ENCODE data around the gene TMEM40. TPM values are rescaled to one million over a fixed set of nuclear protein-coding genes. Genes with fewer than 3 reads are reported as not detected.

Gene TMEM40
- 0.03 TPM for polyA plus RNA-seq (2013, experiment 1 of 2)
- polyA plus RNA-seq (2013, experiment 2 of 2): not detected

- H3K23ac ChIP-seq (ENCODE audit: low read depth, low read length, poor library complexity): peak within 1 kb of the TSS; percentile 49
- peak within 1 kb of the TSS; percentile 52 for H4K8ac ChIP-seq (ENCODE audit: low read depth, low read length)
- H2BK120ac ChIP-seq (ENCODE audit: low read depth, low read length): no peak within 1 kb of the TSS
- H3K4me3 ChIP-seq (ENCODE audit: low read length in 2 of 2): peak within 1 kb of the TSS in 1 of 2 donors; percentile 41
- no peaks in the 10 kb centered on the region for H3K79me1 ChIP-seq (ENCODE audit: low read depth, low read length)
- no CpG with 5 or more reads among the region's 10 CpGs for WGBS, 2 donors (ENCODE audit: extremely low coverage in 2 of 2, insufficient read length in 2 of 2, insufficient replicate concordance in 1 of 2)
- H2AK5ac ChIP-seq (ENCODE audit: low read depth, low read length): peak within 1 kb of the TSS; percentile 22
- H3K4ac ChIP-seq (ENCODE audit: low read length): no peak within 1 kb of the TSS
- no peak within 1 kb of the TSS for H3K27ac ChIP-seq (replicated peaks; ENCODE audit: low read length)
- peak within 1 kb of the TSS; percentile 64 for H2BK12ac ChIP-seq (ENCODE audit: low read length)
- no peak within 1 kb of the TSS for H4K91ac ChIP-seq (ENCODE audit: low read depth, low read length, poor library complexity)
- H3K9me3 ChIP-seq (replicated peaks in 1 of 2; ENCODE audit: control insufficient read depth in 2 of 2, insufficient read depth in 1 of 2, low read depth in 1 of 2, low read length in 2 of 2): no peaks in the 10 kb centered on the region
- no peak within 1 kb of the TSS for H2BK5ac ChIP-seq (ENCODE audit: low read length)
- no peaks in the 10 kb centered on the region for H3K36me3 ChIP-seq (replicated peaks in 1 of 2; ENCODE audit: control insufficient read depth in 2 of 2, insufficient read depth in 2 of 2, low read length in 2 of 2)
- peak within 1 kb of the TSS; percentile 75 for H2BK15ac ChIP-seq (ENCODE audit: low read length)
- peak within 1 kb of the TSS; percentile 62 for H2AFZ ChIP-seq (ENCODE audit: low read length)
- H3K14ac ChIP-seq (ENCODE audit: low read length): no peak within 1 kb of the TSS
- H3K4me1 ChIP-seq (ENCODE audit: control insufficient read depth in 2 of 2, insufficient read depth in 1 of 2, low read depth in 1 of 2, low read length in 2 of 2): peaks cover 0 to 3% of the 10 kb centered on the region in 2 donors
- DNase-seq (ENCODE audit: low spot score): no peak
- H3K27me3 ChIP-seq (ENCODE audit: control insufficient read depth in 3 of 3, insufficient read depth in 3 of 3, low read depth in 1 of 3, low read length in 3 of 3): peaks cover 0 to 6% (median 0%) of the 10 kb centered on the region in 3 experiments
- peak within 1 kb of the TSS; percentile 39 for H3K9ac ChIP-seq (ENCODE audit: low read depth, low read length, poor library complexity)
- peak within 1 kb of the TSS; percentile 58 for H3K18ac ChIP-seq (ENCODE audit: low read length)
- no peak within 1 kb of the TSS for H3K4me2 ChIP-seq (ENCODE audit: insufficient read depth, low read length, poor library complexity, severe bottlenecking)
These were observed at the start of gene TMEM40 for GRCh38 chr3:12759097-12759679. Gene TMEM40 (minus strand): TSS chr3:12759259. CDS start chr3:12749832, 9,427 bp downstream.

GRCh38 chr3:12808587-12808986 is 49.5 kb upstream of the TMEM40 start:
- DNase-seq (ENCODE audit: low spot score): no peak
- H2BK12ac ChIP-seq (ENCODE audit: low read length): no peak overlapping the region
- no peak overlapping the region for H3K4me3 ChIP-seq (ENCODE audit: low read length in 2 of 2)
- H2AFZ ChIP-seq (ENCODE audit: low read length): no peak overlapping the region
- no peaks in the 10 kb centered on the region for H3K27me3 ChIP-seq (ENCODE audit: control insufficient read depth in 3 of 3, insufficient read depth in 3 of 3, low read depth in 1 of 3, low read length in 3 of 3)
- peak overlapping the region; percentile 15 for H2AK5ac ChIP-seq (ENCODE audit: low read depth, low read length)
- no peaks in the 10 kb centered on the region for H3K79me1 ChIP-seq (ENCODE audit: low read depth, low read length)
- H3K27ac ChIP-seq (replicated peaks; ENCODE audit: low read length): no peak overlapping the region
- no peak overlapping the region for H3K23ac ChIP-seq (ENCODE audit: low read depth, low read length, poor library complexity)
- no peak overlapping the region for H3K9ac ChIP-seq (ENCODE audit: low read depth, low read length, poor library complexity)
- H4K8ac ChIP-seq (ENCODE audit: low read depth, low read length): no peak overlapping the region
- H3K4me1 ChIP-seq (ENCODE audit: control insufficient read depth in 2 of 2, insufficient read depth in 1 of 2, low read depth in 1 of 2, low read length in 2 of 2): peaks cover 4 to 6% of the 10 kb centered on the region in 2 donors
- H2BK5ac ChIP-seq (ENCODE audit: low read length): no peak overlapping the region
- no peak overlapping the region for H4K91ac ChIP-seq (ENCODE audit: low read depth, low read length, poor library complexity)
- no peak overlapping the region for H2BK120ac ChIP-seq (ENCODE audit: low read depth, low read length)
- no peak overlapping the region for H2BK15ac ChIP-seq (ENCODE audit: low read length)
- H3K4ac ChIP-seq (ENCODE audit: low read length): no peak overlapping the region
- no CpG with 5 or more reads among the region's 2 CpGs for WGBS, 2 donors (ENCODE audit: extremely low coverage in 2 of 2, insufficient read length in 2 of 2, insufficient replicate concordance in 1 of 2)
- no peak overlapping the region for H3K14ac ChIP-seq (ENCODE audit: low read length)
- peaks cover 0 to 22% of the 10 kb centered on the region in 2 donors for H3K36me3 ChIP-seq (replicated peaks in 1 of 2; ENCODE audit: control insufficient read depth in 2 of 2, insufficient read depth in 2 of 2, low read length in 2 of 2)
- H3K9me3 ChIP-seq (replicated peaks in 1 of 2; ENCODE audit: control insufficient read depth in 2 of 2, insufficient read depth in 1 of 2, low read depth in 1 of 2, low read length in 2 of 2): no peaks in the 10 kb centered on the region
- H3K18ac ChIP-seq (ENCODE audit: low read length): no peak overlapping the region
- H3K4me2 ChIP-seq (ENCODE audit: insufficient read depth, low read length, poor library complexity, severe bottlenecking): no peak overlapping the region

DNA sequence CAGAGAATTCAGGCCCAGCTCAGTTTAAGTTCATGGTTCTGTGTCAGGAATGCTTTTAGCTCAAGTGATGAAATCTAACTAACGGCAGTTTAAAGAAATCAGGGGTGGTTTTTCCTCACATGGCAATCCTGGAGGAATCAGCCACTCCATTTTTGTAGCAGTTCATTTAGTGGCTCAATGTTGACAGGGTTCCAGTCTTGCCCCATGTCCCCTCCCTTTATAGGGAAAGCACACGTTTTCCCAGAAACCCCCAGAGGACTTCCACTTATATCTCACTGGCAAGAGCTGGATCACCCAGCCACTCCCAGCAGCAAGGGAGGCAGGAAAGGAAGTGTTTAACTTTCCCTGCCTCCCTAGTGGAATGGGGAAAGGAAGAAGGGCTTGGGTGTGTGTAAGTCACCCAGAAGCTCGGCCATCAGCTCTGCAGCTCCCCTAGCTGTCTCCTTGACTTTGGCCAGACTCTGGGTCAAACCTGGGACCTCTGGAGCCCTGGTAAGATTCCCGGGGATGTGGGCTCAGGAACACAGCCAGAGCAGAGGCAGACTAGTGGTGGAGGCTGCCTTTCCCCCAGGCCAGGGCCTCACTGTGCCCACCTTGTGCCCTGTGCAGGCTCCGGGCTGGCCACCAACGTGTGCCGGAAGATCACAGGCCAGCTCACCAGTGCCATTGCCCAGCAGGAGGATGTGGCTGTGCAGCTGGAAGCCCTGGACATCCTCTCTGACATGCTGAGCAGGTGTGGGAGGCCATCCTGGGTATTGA is 48.7 kb upstream of the TMEM40 start:
- H2AFZ ChIP-seq (ENCODE audit: low read length): no peak overlapping the region
- H2BK12ac ChIP-seq (ENCODE audit: low read length): peak overlapping the region; percentile 60
- no peak overlapping the region for H3K4me2 ChIP-seq (ENCODE audit: insufficient read depth, low read length, poor library complexity, severe bottlenecking)
- H3K14ac ChIP-seq (ENCODE audit: low read length): no peak overlapping the region
- H3K9ac ChIP-seq (ENCODE audit: low read depth, low read length, poor library complexity): peak overlapping the region; percentile 12
- peak overlapping the region; percentile 98 for H2AK5ac ChIP-seq (ENCODE audit: low read depth, low read length)
- H2BK5ac ChIP-seq (ENCODE audit: low read length): no peak overlapping the region
- peaks cover 4 to 6% of the 10 kb centered on the region in 2 donors for H3K4me1 ChIP-seq (ENCODE audit: control insufficient read depth in 2 of 2, insufficient read depth in 1 of 2, low read depth in 1 of 2, low read length in 2 of 2)
- no peak overlapping the region for H3K4me3 ChIP-seq (ENCODE audit: low read length in 2 of 2)
- no peaks in the 10 kb centered on the region for H3K79me1 ChIP-seq (ENCODE audit: low read depth, low read length)
- peaks cover 0 to 25% of the 10 kb centered on the region in 2 donors for H3K36me3 ChIP-seq (replicated peaks in 1 of 2; ENCODE audit: control insufficient read depth in 2 of 2, insufficient read depth in 2 of 2, low read length in 2 of 2)
- no peaks in the 10 kb centered on the region for H3K27me3 ChIP-seq (ENCODE audit: control insufficient read depth in 3 of 3, insufficient read depth in 3 of 3, low read depth in 1 of 3, low read length in 3 of 3)
- H4K8ac ChIP-seq (ENCODE audit: low read depth, low read length): no peak overlapping the region
- no peak overlapping the region for H2BK15ac ChIP-seq (ENCODE audit: low read length)
- H3K4ac ChIP-seq (ENCODE audit: low read length): peak overlapping the region; percentile 90
- no peak overlapping the region for H3K27ac ChIP-seq (replicated peaks; ENCODE audit: low read length)
- H3K18ac ChIP-seq (ENCODE audit: low read length): no peak overlapping the region
- DNase-seq (ENCODE audit: low spot score): no peak
- no CpG with 5 or more reads among the region's 7 CpGs for WGBS, 2 donors (ENCODE audit: extremely low coverage in 2 of 2, insufficient read length in 2 of 2, insufficient replicate concordance in 1 of 2)
- H4K91ac ChIP-seq (ENCODE audit: low read depth, low read length, poor library complexity): no peak overlapping the region
- H2BK120ac ChIP-seq (ENCODE audit: low read depth, low read length): peak overlapping the region; percentile 29
- H3K23ac ChIP-seq (ENCODE audit: low read depth, low read length, poor library complexity): no peak overlapping the region
- H3K9me3 ChIP-seq (replicated peaks in 1 of 2; ENCODE audit: control insufficient read depth in 2 of 2, insufficient read depth in 1 of 2, low read depth in 1 of 2, low read length in 2 of 2): no peaks in the 10 kb centered on the region

DNA sequence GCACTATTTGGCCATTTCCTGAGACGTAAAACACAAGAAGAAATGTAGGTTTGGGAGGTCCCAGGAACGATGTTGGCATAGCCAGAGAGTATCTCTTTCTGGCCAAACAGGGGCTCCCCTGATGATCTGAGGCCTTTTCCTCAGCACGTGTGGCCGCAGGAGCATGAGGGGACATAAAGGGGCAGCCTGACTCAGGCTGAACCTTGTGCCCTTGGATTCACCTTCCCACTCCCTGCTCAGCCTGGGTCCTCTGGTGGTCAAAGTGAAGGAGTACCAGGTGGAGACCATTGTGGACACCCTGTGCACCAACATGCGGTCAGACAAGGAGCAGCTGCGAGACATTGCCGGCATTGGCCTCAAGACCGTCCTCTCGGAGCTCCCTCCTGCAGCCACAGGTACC is 48.0 kb upstream of the TMEM40 start:
- Histone ChIP-seq H2AFZ (ENCODE audit: low read length) (no peak overlapping the region), H3K23ac (ENCODE audit: low read depth, low read length, poor library complexity) (peak overlapping the region; percentile 43), H3K36me3 (replicated peaks in 1 of 2; ENCODE audit: control insufficient read depth in 2 of 2, insufficient read depth in 2 of 2, low read length in 2 of 2) (peaks cover 0 to 25% of the 10 kb centered on the region in 2 donors), H2BK15ac (ENCODE audit: low read length) (no peak overlapping the region), H4K91ac (ENCODE audit: low read depth, low read length, poor library complexity) (no peak overlapping the region), H3K9ac (ENCODE audit: low read depth, low read length, poor library complexity) (no peak overlapping the region), H3K79me1 (ENCODE audit: low read depth, low read length) (no peaks in the 10 kb centered on the region), H3K18ac (ENCODE audit: low read length) (no peak overlapping the region), H3K4me2 (ENCODE audit: insufficient read depth, low read length, poor library complexity, severe bottlenecking) (no peak overlapping the region), H3K4me1 (ENCODE audit: control insufficient read depth in 2 of 2, insufficient read depth in 1 of 2, low read depth in 1 of 2, low read length in 2 of 2) (peaks cover 4 to 6% of the 10 kb centered on the region in 2 donors), H2BK120ac (ENCODE audit: low read depth, low read length) (no peak overlapping the region), H3K9me3 (replicated peaks in 1 of 2; ENCODE audit: control insufficient read depth in 2 of 2, insufficient read depth in 1 of 2, low read depth in 1 of 2, low read length in 2 of 2) (no peaks in the 10 kb centered on the region), H4K8ac (ENCODE audit: low read depth, low read length) (no peak overlapping the region), H3K27me3 (ENCODE audit: control insufficient read depth in 3 of 3, insufficient read depth in 3 of 3, low read depth in 1 of 3, low read length in 3 of 3) (no peaks in the 10 kb centered on the region), H3K27ac (replicated peaks; ENCODE audit: low read length) (no peak overlapping the region), H3K4me3 (ENCODE audit: low read length in 2 of 2) (no peak overlapping the region), H2BK5ac (ENCODE audit: low read length) (no peak overlapping the region), H2BK12ac (ENCODE audit: low read length) (peak overlapping the region; percentile 86), H2AK5ac (ENCODE audit: low read depth, low read length) (peak overlapping the region; percentile 47), H3K4ac (ENCODE audit: low read length) (peak overlapping the region; percentile 60), H3K14ac (ENCODE audit: low read length) (no peak overlapping the region)
- DNase-seq (ENCODE audit: low spot score): no peak
- no CpG with 5 or more reads among the region's 9 CpGs for WGBS, 2 donors (ENCODE audit: extremely low coverage in 2 of 2, insufficient read length in 2 of 2, insufficient replicate concordance in 1 of 2)
